Ascending aorta (tissue), 2 donors: ENCODE data around the gene TBCE. TPM values are rescaled to one million over a fixed set of nuclear protein-coding genes. Genes with fewer than 3 reads are reported as not detected.

Experiments used
- DNase-seq, 2 donors: peaks; one replicate each; pipeline ENCODE4 v3.0.0-alpha.2; 2019; ENCODE audit warnings: low spot score in 2 of 2
- H3K27ac ChIP-seq, 2 donors: fragments of 200-600 bp; sonication (generic); one replicate each; pipeline ENCODE4 v1.5.1; 2016 to 2017; ENCODE audit warnings: mild to moderate bottlenecking in 1 of 2
- H3K27me3 ChIP-seq: fragments of 200-600 bp; sonication (generic); one replicate; pipeline ENCODE4 v1.5.1; 2017
- H3K36me3 ChIP-seq, 2 donors: fragments of 200-600 bp; sonication (generic); one replicate each; pipeline ENCODE4 v1.5.1; 2016
- H3K4me1 ChIP-seq, 2 donors: fragments of 200-600 bp; sonication (generic); one replicate each; pipeline ENCODE4 v1.5.1; 2016 to 2017; ENCODE audit warnings: mild to moderate bottlenecking in 1 of 2
- H3K4me3 ChIP-seq, 2 donors: fragments of 200-600 bp; sonication (generic); one replicate each; pipeline ENCODE4 v1.5.1; 2016 to 2017; ENCODE audit warnings: mild to moderate bottlenecking in 1 of 2
- H3K9me3 ChIP-seq, 2 donors: fragments of 200-600 bp; sonication (generic); one replicate each; pipeline ENCODE4 v1.5.1; 2016
- CTCF ChIP-seq, 3 experiments: fragments of 200-600 bp in 2 of 3; fragments of 450-650 bp in 1 of 3; sonication (generic) in 2 of 3; IDR thresholded peaks; one replicate each; pipeline ENCODE4 v1.5.1; 2016 to 2019; ENCODE audit warnings: antibody characterized with exemption in 3 of 3, mild to moderate bottlenecking in 1 of 3, moderate library complexity in 1 of 3
- intact Hi-C: fragments of 100-400 bp; cut with DNase I; formaldehyde crosslinking; loops from one replicate; pipeline ENCODE4 v1.15.1; 2023
- total RNA-seq: library from RNA; depleted of rRNA; stranded (reverse); fragments of >200 nt; gene quantifications from one replicate; pipeline ENCODE4 v1.1.0, GENCODE V29; 2016

Gene TBCE
- total RNA-seq, 1 donor from 2014 or later, result 67.8 TPM

DNA sequence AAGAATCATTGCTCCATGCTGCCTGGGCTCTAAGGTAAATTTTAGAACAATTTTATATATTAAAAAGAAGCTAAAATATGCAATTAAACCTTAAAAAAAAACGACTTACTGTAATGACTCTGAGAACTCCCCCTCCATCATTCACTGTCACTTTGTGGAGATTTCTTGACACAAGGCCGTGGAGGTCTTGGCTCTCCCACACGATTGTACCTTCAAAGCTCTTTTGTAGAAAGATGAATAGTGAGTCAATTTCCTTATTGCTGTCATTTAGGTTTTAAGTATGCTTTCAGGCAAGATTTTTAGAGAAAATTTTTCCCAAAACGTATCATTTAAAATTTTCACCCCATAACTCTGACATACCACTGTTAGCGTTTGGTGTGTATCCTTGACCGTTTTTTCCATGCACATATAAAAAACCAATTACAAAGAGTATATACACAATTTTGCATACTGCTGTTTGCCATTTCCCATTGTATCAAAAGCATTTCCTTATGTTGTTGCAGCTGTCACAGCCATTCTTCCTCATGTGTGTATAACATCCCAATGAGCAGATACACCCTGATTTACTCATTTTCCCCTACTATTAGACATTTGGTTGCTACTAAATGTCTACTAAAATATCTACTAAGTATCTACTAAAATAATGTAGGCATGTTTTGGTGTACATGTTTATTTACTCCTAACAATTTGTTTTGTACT is 103.7 kb downstream of the TBCE start:
- H3K4me1 ChIP-seq, result no peaks in the 10 kb centered on the region
- H3K9me3 ChIP-seq, result no peaks in the 10 kb centered on the region
- intact Hi-C loops, result no loop called here
- no peak for DNase-seq
- H3K36me3 ChIP-seq, result peaks cover 29% of the 10 kb centered on the region in 2 donors
- TF ChIP-seq CTCF (IDR thresholded peaks at IDR 0.05), result no peak
- H3K27me3 ChIP-seq, result no peaks in the 10 kb centered on the region
- no peak overlapping the region for H3K4me3 ChIP-seq
- H3K27ac ChIP-seq, result no peak overlapping the region

GRCh38 chr1:235473806-235474205 is 106.6 kb downstream of the TBCE start:
- no peaks in the 10 kb centered on the region for H3K27me3 ChIP-seq
- TF ChIP-seq CTCF (IDR thresholded peaks at IDR 0.05), result no peak
- no peak overlapping the region for H3K27ac ChIP-seq
- H3K9me3 ChIP-seq, result no peaks in the 10 kb centered on the region
- H3K36me3 ChIP-seq, result peaks cover 32 to 48% of the 10 kb centered on the region in 2 donors
- intact Hi-C loops, result no loop called here
- no peak overlapping the region for H3K4me3 ChIP-seq
- no peak for DNase-seq
- no peaks in the 10 kb centered on the region for H3K4me1 ChIP-seq

DNA sequence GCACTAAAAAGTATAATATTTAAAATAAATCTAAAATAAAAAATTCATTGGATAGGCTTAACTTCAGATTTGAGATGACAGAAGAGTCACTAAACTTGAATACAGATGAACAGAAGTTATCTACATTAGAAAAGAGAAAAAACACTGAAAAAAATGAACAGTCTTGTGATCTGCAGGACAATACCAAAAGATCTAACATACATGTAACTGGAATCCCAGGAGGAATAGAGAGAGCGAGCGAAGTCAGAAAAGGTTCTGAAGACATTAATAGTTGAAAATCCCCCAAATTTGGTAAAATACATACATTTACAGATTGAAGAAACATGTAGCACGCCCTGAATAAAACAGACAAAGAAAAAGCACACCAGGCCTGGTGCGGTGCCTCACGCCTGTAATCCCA is 115.9 kb downstream of the TBCE start:
- DNase-seq, result no peak
- intact Hi-C loops, result no loop called here
- Histone ChIP-seq H3K27me3 (no peaks in the 10 kb centered on the region), H3K36me3 (peaks cover 31 to 62% of the 10 kb centered on the region in 2 donors), H3K27ac (no peak overlapping the region), H3K4me3 (no peak overlapping the region), H3K4me1 (no peaks in the 10 kb centered on the region), H3K9me3 (no peaks in the 10 kb centered on the region)
- TF ChIP-seq CTCF (IDR thresholded peaks at IDR 0.05), result no peak

GRCh38 chr1:235485558-235485957 is 118.3 kb downstream of the TBCE start:
- no peaks in the 10 kb centered on the region for H3K27me3 ChIP-seq
- no peaks in the 10 kb centered on the region for H3K9me3 ChIP-seq
- H3K27ac ChIP-seq, result no peak overlapping the region
- TF ChIP-seq CTCF (IDR thresholded peaks at IDR 0.05), result no peak
- no peak for DNase-seq
- intact Hi-C loops, result no loop called here
- no peak overlapping the region for H3K4me3 ChIP-seq
- H3K4me1 ChIP-seq, result no peaks in the 10 kb centered on the region
- H3K36me3 ChIP-seq, result peaks cover 22 to 52% of the 10 kb centered on the region in 2 donors

DNA sequence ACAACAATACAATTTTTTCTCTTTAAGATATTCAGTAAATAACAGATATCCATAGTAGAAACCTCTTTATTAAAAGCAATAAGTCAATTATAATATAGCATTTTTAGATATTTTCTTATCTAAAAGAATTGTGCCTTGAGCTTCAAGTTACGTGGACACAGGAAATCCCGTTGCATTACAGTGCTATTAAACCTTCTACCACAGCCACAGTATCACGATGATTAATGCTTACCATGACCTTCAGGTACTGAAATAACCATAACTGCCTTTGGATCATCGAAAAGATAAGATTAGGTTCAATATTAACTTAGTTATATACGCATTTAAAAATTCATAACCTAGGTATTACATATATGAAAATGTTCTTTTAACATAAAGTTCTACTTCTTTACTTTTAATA is 119.1 kb downstream of the TBCE start:
- peaks cover 22 to 50% of the 10 kb centered on the region in 2 donors for H3K36me3 ChIP-seq
- H3K27me3 ChIP-seq, result no peaks in the 10 kb centered on the region
- H3K9me3 ChIP-seq, result no peaks in the 10 kb centered on the region
- H3K4me1 ChIP-seq, result no peaks in the 10 kb centered on the region
- no peak overlapping the region for H3K27ac ChIP-seq
- TF ChIP-seq CTCF (IDR thresholded peaks at IDR 0.05), result no peak
- no peak for DNase-seq
- intact Hi-C loops, result no loop called here
- H3K4me3 ChIP-seq, result no peak overlapping the region

DNA sequence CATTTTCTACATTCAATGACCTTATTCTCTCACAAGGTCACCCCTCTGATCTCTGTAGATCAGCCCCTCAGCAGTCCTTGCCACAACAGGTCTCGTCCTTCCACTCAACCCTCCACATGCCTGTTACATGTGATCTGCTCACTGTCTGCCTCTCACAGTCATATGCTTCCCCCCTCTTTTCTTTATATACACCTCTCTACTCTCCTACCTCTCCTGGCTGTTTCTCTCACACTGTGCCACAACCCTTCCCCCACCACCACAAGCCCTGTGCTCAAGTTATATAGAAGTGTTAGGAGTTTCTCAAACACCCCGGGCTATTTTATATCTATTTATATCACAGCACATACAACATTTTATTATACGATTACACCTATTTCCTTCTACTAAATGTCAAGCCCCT is 124.4 kb downstream of the TBCE start:
- no peak for TF ChIP-seq CTCF (IDR thresholded peaks at IDR 0.05)
- Histone ChIP-seq H3K27me3 (no peaks in the 10 kb centered on the region), H3K36me3 (peaks cover 25 to 58% of the 10 kb centered on the region in 2 donors), H3K4me3 (no peak overlapping the region), H3K27ac (no peak overlapping the region), H3K9me3 (no peaks in the 10 kb centered on the region), H3K4me1 (no peaks in the 10 kb centered on the region)
- DNase-seq, result no peak
- intact Hi-C loops, result no loop called here
